ENCODE results near the gene SLC10A1.

- peak; percentile 16 to 31; a peak in 3 of 4 replicates for TF ChIP-seq CTCF (conservative IDR thresholded peaks at IDR 0.05; ENCODE audit: low read depth in 2 of 2)
- TF ChIP-seq POLR2AphosphoS5 (IDR thresholded peaks at IDR 0.05; ENCODE audit: low read depth), result no peak
- no peak for TF ChIP-seq EZH2phosphoT487 (IDR thresholded peaks at IDR 0.05; ENCODE audit: unreplicated experiment)
- no peak for TF ChIP-seq REST (IDR thresholded peaks at IDR 0.05; ENCODE audit: unreplicated experiment)
- no peak for TF ChIP-seq ZNF331 (CRISPR knock-in tag; IDR thresholded peaks at IDR 0.05; ENCODE audit: low read depth)
- TF ChIP-seq JUNB (IDR thresholded peaks at IDR 0.05; ENCODE audit: unreplicated experiment), result no peak
- TF ChIP-seq EZH2 (IDR thresholded peaks at IDR 0.05; ENCODE audit: low read depth, unreplicated experiment), result no peak
- no peak for TF ChIP-seq ETS1 (IDR thresholded peaks at IDR 0.05)
- TF ChIP-seq CREB1 (CRISPR knock-in tag; IDR thresholded peaks at IDR 0.05; ENCODE audit: low read depth), result no peak
- TF ChIP-seq STAT1 (IDR thresholded peaks at IDR 0.05; ENCODE audit: unreplicated experiment), result no peak
Observed at GRCh38 chr14:69812711-69813110, 15.7 kb upstream of the SLC10A1 start.

Data from GM23338 (cell line).